IPS-11a (cell line): ENCODE results near the gene SEC24B.
A peak's percentile ranks its signal among the peaks of the same experiment; 100 is the strongest.
"Not testable (repeated sequence)": the region's sequence is repeated elsewhere in the genome, so short reads cannot be mapped to it uniquely, and the experiment has no call there.

Source experiments
- H3K4me3 ChIP-seq: one replicate; pipeline ENCODE4 v1.5.1; 2013; ENCODE audit warnings: low read depth, low read length, control low read depth

The SEC24B gene

DNA sequence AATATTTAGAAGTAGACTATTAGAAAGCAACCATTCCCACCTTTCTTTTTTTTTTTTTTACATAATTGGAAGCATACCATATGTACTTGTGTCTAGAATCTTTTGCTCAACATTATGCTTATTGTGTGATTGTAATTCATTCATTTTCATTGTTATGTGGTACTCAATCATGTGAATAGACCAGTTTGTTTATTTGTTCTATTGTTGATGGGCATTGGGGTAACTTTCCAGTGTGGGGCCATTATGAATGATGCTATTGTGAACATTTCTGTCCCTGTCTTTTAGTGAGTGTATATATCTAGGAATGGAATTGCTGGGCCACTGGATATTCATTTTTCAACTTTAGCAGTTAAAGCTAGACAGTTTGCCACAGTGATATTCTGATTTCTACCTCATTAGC, 63.9 kb downstream of the SEC24B start:
- no peak overlapping the region for H3K4me3 ChIP-seq

DNA sequence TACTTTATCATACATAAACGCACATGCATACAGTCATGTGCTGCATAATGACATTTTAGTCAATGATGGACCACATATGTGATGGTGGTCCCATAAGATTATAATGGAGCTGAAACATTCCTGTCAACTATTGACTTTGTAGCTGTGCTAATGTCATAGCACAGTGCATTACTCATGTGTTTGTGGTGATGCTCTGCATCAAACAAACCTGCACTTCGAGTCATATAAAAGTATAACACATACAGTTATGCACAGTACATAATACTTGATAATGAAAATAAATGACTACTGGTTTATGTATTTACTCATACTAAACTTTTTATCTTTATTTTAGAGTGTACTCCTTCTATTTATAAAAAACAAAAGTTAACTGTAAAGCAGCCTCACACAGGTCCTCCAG, 65.9 kb downstream of the SEC24B start:
- no peak overlapping the region for H3K4me3 ChIP-seq

DNA sequence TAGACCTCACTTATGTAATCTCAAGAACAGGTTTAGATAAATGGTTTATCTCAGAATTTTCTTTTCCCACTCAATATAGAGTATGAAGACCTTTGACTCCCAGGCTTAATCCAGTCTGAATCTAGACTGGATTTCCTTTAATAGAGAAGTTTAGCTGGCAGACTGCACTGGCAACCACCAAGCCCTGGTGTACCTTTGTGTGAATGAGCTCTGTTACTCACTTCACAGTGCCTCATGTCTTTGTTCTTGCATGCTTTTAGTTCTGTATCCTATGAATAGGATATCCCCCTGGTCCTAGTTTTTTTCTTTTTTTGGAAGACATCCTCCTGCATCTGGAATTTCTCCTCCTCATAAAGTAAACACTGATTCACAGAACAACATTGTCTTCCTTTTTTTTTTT, 73.3 kb downstream of the SEC24B start:
- H3K4me3 ChIP-seq, result no peak overlapping the region

DNA sequence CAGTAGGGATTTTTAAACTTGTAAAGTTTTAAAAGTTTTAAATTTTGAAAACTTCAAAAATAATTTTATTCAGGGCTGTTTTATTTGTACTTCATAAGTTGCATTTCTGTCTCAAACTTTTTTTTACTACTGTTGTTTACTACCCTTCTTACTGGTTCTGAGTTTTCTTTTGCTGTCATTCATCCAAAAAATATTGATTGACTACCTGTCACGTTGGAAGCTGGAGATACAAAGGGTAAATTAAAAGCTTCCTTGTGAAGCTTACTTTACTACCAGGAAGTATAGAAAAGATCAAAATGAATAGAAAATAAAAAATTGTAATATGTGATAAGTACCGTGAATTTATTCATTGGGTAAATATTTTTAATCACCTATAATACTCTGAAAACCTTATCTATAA, 77.1 kb downstream of the SEC24B start:
- no peak overlapping the region for H3K4me3 ChIP-seq

- H3K4me3 ChIP-seq, result no peak overlapping the region
Observed at GRCh38 chr4:109511414-109511813, 77.8 kb downstream of the SEC24B start.

GRCh38 chr4:109513368-109513767, 79.8 kb downstream of the SEC24B start:
- H3K4me3 ChIP-seq, result not testable (repeated sequence)

GRCh38 chr4:109532182-109532581, 98.6 kb downstream of the SEC24B start:
- H3K4me3 ChIP-seq, result no peak overlapping the region

DNA sequence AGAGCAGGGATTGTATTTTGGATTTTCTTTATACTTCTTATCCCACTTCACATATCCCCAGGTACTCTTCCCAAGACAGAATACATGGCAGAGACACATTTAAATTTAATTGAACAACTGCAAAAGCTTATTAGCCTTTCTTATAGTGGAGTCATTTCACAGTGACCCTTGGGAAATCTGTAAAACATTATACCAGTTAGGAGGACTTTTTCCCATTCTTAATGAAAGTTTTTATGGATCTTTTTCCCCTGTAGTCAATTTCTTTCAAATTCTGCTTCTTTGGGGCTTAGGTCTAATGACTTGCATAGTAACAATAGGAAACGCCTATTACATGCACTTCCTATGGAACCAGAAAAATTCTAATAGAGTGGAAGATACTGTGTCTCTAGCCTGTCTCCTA, 111.8 kb downstream of the SEC24B start:
- H3K4me3 ChIP-seq, result no peak overlapping the region

GRCh38 chr4:109547394-109547793, 113.8 kb downstream of the SEC24B start:
- no peak overlapping the region for H3K4me3 ChIP-seq

GRCh38 chr4:109548655-109549054, 115.0 kb downstream of the SEC24B start:
- H3K4me3 ChIP-seq, result no peak overlapping the region

DNA sequence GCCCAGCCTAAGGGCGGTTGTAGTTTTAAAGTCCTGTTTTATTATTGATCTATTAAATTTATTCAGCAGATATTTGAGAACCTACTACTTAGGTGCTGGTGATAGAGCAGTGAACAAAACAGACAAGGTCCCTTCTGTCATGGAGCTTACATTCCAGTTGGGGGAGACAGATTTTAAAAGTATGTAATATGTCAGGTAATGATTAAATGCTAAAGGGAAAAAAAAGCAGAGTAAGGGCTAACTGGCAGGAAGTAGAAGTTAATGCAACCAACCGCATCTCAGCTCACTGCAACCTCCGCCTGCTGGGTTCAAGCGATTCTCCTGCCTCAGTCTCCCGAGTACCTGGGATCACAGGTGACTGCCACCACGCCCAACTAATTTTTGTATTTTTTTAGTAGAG, 118.6 kb downstream of the SEC24B start:
- H3K4me3 ChIP-seq, result no peak overlapping the region

- no peak overlapping the region for H3K4me3 ChIP-seq
Observed at GRCh38 chr4:109553130-109553529, 119.5 kb downstream of the SEC24B start.

- no peak overlapping the region for H3K4me3 ChIP-seq
Observed at GRCh38 chr4:109554971-109555370, 121.4 kb downstream of the SEC24B start.

DNA sequence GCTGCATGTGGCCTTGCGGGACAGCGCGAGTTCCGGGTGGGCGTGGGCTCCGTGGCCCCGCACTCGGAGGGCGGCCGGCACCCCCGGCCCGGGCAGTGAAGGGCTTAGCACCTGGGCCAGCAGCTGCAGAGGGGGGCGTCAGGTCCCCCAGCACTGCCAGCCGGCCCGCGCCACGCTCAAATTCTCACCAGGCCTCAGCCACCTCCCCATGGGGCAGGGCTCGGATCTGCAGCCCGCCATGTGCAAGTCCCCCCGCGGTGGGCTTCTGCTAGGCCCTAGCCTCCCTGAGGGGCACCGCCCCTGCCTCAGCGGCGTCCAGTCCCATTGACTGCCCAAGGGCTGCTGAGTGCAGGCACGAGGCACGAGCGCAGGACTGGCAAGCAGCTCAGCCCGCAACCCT, 123.8 kb downstream of the SEC24B start:
- H3K4me3 ChIP-seq, result no peak overlapping the region

- not testable (repeated sequence) for H3K4me3 ChIP-seq
Observed at GRCh38 chr4:109558095-109558494, 124.5 kb downstream of the SEC24B start.

DNA sequence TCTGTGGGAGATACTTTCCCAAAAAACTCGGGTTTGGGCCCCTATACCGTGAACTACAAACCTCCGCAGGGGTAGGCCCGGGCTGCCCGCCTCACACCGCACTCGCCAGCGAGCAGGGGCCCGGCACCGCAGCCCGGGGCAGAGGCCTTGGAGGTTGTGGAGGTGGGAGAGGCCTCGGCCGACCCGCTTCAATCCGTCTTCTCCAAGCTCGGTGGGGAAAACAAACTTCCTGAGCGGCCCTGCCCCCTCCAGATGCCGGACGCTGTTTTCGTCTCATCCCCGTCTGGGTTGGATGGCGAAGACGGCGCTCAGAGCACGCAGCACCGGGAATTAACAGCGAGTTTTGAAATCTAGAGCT, 126.0 kb downstream of the SEC24B start:
- H3K4me3 ChIP-seq, result peak overlapping the region; percentile 73

DNA sequence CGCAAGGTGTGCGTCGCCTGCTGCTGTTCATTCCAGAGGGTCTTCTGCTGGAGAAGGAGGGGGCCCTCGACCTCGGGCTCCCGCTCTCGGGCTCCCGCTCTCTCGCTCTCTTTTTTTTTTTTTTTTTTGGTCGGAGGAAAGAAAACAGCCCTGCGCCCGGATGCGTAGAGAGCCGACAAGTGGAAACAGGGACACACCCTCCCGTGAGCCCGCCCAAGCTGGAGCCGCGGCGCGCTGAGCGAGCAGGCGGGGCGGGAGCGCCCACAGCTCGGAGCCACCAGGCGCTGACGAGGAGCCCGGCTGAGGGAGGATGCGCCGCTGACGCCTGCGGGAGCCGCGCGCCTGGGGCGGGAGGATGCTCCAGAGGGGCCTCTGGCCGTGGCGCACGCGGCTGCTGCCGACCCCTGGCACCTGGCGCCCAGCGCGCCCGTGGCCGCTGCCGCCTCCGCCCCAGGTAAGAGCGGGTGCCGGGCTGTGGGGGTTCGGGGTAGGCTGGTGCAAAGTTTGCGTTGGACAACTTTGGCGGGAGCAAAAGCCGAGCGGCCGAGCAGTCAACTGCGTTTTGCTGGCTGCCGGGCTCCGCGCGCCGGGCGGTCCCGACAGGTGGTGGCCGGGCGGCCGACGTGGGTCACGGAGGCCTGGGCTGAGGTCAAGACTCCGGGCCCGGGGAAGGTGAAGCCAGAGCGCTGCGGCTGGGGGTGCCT, 126.5 kb downstream of the SEC24B start, which contains the start of gene MCUB:
MCUB (plus strand) TSS at position 264 of the 704 bp plus-strand sequence; CDS start at position 356, 92 bp downstream.
- peak within 1 kb of the TSS; percentile 73 for H3K4me3 ChIP-seq

DNA sequence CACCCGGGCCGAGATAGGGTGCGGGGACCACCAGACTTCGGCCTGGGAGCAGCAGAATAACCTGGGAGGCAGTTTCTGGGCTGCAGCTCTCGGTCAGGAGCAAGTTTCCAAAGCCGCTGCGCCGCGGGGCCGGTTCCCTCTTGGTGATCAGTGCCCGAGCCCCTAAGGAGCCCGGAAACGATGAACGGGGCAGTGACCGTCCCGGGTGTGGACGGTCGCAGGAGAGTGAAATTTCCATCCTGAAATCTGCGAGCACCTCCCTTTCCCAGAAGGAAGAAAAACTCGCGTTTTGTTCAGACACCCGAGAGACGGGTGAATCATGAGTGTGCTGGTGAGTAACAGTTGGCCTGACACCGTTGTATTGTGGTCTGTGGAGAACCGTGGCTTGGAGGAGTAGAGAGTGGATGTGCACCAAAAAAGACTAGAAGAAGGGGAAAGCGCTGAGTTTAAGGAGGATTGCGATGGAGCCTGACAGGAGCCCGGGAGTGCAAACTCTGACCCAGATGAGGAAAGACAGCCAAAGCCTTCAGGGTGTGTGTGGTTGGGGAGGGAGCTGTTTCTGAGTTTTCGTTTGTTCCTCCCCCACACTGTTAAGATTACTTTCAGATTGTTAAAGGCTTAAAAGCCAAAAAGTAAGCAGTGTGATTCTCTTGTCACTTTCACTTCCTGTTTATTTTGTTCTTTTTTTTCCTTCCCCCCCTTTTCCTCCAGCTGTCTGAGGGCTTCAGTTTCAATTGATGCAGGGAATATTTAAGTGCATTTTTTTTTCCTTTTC, 127.3 kb downstream of the SEC24B start:
- peak overlapping the region; percentile 73 for H3K4me3 ChIP-seq

DNA sequence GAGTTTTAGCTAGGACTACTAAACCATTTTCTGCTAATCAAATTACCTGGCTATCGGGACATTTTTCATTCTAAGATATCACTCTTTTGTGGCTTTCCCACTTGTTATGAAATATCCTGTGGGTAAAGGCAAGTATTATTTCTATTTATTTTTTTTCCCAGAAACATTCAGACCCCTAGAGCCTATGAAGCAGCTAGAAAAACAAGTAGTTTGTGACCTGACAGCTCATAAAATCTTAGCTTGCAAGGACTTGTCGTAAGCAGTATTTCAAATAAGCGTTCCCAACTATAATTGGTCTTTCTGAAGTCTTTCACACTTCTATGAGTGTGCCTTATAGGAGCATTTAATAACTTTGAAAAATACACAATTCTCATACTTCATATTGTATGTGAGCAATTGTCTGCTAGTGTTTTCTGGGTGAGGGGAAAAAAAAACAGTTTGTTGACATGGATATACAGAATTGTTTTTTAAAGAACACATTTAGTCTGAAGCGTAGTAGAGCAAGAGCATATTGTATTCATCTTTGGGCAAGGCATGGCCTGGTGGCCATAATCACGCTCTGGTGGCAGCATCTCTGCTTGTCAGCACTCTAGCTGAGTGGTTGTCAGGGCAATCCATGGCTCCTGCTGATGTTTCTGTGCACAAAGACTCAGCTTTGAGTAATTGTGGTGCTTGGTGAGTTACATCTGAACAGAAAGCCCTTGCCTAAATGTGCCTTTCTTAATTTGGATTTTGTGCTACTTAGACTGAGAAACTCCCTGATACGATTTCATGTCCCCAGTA, 129.0 kb downstream of the SEC24B start:
- H3K4me3 ChIP-seq, result no peak overlapping the region

DNA sequence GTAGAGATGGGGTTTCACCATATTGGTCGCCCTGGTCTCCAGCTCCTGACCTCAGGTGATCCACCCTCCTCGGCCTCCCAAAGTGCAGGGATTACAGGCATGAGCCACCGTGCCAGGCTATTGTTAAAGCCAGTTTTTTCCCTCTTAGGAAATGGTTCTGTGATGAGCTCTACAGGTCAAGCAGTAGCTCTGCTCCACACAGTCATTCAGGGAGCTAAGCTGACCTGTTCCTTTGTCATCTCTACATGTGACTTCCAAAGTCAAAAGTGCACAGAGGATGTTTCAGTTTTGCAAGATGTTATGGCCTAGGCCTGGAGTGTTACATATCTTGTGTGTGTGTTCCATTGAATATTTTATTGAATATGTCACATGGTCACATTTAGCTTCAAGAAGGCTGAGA, 137.9 kb downstream of the SEC24B start:
- no peak overlapping the region for H3K4me3 ChIP-seq

DNA sequence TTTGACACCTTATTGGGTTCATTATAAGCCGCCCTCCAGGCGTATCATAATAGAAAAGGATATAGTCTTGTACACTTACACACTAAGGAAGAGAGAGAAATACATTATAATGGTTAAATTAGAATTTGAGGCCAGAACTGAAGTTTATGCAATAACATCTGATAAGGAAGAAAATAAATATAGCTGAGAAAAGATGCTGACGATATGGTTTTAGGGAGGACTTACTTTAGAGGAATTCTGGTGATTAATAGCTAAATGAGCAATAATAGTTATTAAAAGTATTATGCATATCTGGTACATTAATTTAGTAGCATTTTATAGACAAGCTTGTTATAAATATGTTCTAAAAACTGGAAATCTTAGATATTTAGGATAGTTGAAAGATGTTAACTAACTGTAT, 138.5 kb downstream of the SEC24B start:
- H3K4me3 ChIP-seq, result no peak overlapping the region

DNA sequence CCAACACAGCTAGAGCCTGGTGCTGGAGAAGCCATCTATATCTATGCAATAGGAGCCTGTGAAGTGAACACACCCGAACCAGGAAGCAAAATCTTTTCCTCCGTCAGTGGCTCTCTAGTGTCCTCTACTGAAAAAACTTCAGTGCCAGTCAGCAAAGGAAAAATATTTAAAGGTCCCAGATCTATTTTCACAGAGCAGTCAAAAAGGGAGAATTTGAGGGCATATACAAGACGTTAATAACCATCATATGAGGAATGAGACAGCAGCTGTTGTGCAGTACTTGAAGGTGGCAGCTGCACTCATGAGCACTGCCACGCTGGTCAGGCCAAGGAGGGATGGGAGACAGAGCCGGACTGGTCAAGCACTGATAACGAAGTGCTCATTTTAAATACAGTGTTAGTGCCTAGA, 140.8 kb downstream of the SEC24B start:
- H3K4me3 ChIP-seq, result no peak overlapping the region
